ENCODE measurements around the gene MSRB1.

DNA sequence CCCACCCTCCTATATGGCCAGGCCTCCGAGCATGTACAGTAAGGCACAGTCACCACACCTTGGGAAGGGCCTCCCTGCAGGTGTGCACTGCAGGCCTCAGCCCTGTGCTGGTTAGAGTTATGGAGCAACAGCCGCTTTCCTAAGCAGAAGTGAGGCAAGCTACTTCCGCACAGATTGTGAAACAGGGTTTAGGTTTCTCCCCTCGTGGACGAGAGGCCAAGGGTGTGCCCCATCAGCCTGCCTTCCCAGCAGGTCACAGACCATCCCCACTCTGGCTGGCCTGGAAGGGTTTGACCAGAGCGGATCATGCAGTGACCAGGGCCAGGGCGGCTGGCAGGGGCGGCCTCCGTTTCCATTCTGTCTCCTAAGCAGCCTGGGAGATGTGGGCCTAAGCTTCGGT lies 4.7 kb downstream of the MSRB1 start:
- TF ChIP-seq, protein P1, sequence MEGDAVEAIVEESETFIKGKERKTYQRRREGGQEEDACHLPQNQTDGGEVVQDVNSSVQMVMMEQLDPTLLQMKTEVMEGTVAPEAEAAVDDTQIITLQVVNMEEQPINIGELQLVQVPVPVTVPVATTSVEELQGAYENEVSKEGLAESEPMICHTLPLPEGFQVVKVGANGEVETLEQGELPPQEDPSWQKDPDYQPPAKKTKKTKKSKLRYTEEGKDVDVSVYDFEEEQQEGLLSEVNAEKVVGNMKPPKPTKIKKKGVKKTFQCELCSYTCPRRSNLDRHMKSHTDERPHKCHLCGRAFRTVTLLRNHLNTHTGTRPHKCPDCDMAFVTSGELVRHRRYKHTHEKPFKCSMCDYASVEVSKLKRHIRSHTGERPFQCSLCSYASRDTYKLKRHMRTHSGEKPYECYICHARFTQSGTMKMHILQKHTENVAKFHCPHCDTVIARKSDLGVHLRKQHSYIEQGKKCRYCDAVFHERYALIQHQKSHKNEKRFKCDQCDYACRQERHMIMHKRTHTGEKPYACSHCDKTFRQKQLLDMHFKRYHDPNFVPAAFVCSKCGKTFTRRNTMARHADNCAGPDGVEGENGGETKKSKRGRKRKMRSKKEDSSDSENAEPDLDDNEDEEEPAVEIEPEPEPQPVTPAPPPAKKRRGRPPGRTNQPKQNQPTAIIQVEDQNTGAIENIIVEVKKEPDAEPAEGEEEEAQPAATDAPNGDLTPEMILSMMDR (IDR thresholded peaks at IDR 0.05), result no peak
- TF ChIP-seq POLR2A (IDR thresholded peaks at IDR 0.05), result no peak
